ENCODE data around the gene SLC16A1.

GRCh38 chr1:112881742-112882127 is 74.3 kb downstream of the SLC16A1 start:
- TF ChIP-seq HDGF (IDR thresholded peaks at IDR 0.05; ENCODE audit: borderline replicate concordance) (no peak), FOXM1 (IDR thresholded peaks at IDR 0.05; ENCODE audit: borderline replicate concordance) (no peak), BHLHE40 (IDR thresholded peaks at IDR 0.05; ENCODE audit: borderline replicate concordance) (no peak)

Data from HEK293T (cell line).